Esophagus (tissue), 2 donors: Measurements from ENCODE around the gene DCC. TPM values are rescaled to one million over a fixed set of nuclear protein-coding genes. Genes with fewer than 3 reads are reported as not detected.
"Not testable (repeated sequence)": the region's sequence is repeated elsewhere in the genome, so short reads cannot be mapped to it uniquely, and the experiment has no call there.

Experiments
- H3K27ac ChIP-seq, 2 donors: one replicate each; pipeline ENCODE4 v1.5.1; 2013; ENCODE audit warnings: low read depth in 2 of 2, mild to moderate bottlenecking in 2 of 2, inconsistent platforms in 1 of 2, low read length in 1 of 2, moderate library complexity in 1 of 2
- H3K27me3 ChIP-seq, 2 donors: one replicate each; pipeline ENCODE4 v1.6.1; 2013; ENCODE audit warnings: low read length in 2 of 2, control low read depth in 1 of 2, mild to moderate bottlenecking in 1 of 2; ENCODE audit not compliant: insufficient read depth in 2 of 2, control insufficient read depth in 1 of 2
- H3K36me3 ChIP-seq, 2 donors: one replicate each; pipeline ENCODE4 v1.6.1; 2013; ENCODE audit warnings: low read length in 1 of 2; ENCODE audit not compliant: control insufficient read depth in 2 of 2, insufficient read depth in 2 of 2
- H3K4me1 ChIP-seq, 2 donors: one replicate each; pipeline ENCODE4 v1.6.1; 2013; ENCODE audit warnings: low read length in 1 of 2; ENCODE audit not compliant: control insufficient read depth in 2 of 2, insufficient read depth in 2 of 2
- H3K4me3 ChIP-seq, 2 donors: one replicate each; pipeline ENCODE4 v1.5.1; 2013; ENCODE audit warnings: low read length in 2 of 2, mild to moderate bottlenecking in 2 of 2, low read depth in 1 of 2, moderate library complexity in 1 of 2
- H3K9me3 ChIP-seq, 2 donors: one replicate each; pipeline ENCODE4 v1.6.1; 2013; ENCODE audit warnings: mild to moderate bottlenecking in 2 of 2, low read depth in 1 of 2, low read length in 1 of 2, moderate library complexity in 1 of 2; ENCODE audit not compliant: control insufficient read depth in 2 of 2, insufficient read depth in 1 of 2
- WGBS, 2 donors: extraction: QIAGEN DNeasy Blood & Tissue Kit; methylation state at CpG; one replicate each; pipeline ENCODE4 v1.1.7; 2013; 5-methylcytosine and 5-hydroxymethylcytosine counted together
- polyA plus RNA-seq, 2 donors: library from polyadenylated mRNA; stranded (reverse); fragments of 200-250 nt; gene quantifications; one replicate each; pipeline ENCODE4 v1.2.3, GENCODE V29; 2013
- donor health status: healthy with polysubstance abuse.
- donor health status: Bipolar disorder and iron deficiency.

DCC gene
- polyA plus RNA-seq, 2 donors = not detected

GRCh38 chr18:53468173-53468572 is 1128.2 kb downstream of the DCC start:
- not testable (repeated sequence) for H3K9me3 ChIP-seq, H3K36me3 ChIP-seq, H3K27ac ChIP-seq, H3K4me3 ChIP-seq, H3K27me3 ChIP-seq, H3K4me1 ChIP-seq
- 94 to 95% methylated on average over 2 of the region's 2 CpGs for WGBS, 2 donors

GRCh38 chr18:53472546-53472945 is 1132.5 kb downstream of the DCC start:
- H3K27me3 ChIP-seq = no peaks in the 10 kb centered on the region
- no peaks in the 10 kb centered on the region for H3K4me1 ChIP-seq
- H3K9me3 ChIP-seq = peaks cover 2 to 6% of the 10 kb centered on the region in 2 donors
- no peak overlapping the region for H3K4me3 ChIP-seq
- 37 to 38% methylated on average over 2 of the region's 2 CpGs for WGBS, 2 donors
- H3K36me3 ChIP-seq = no peaks in the 10 kb centered on the region
- no peak overlapping the region for H3K27ac ChIP-seq

- H3K36me3 ChIP-seq = no peaks in the 10 kb centered on the region
- H3K27ac ChIP-seq = no peak overlapping the region
- peaks cover 2 to 6% of the 10 kb centered on the region in 2 donors for H3K9me3 ChIP-seq
- no peak overlapping the region for H3K4me3 ChIP-seq
- 86 to 91% methylated on average over 3 of the region's 3 CpGs for WGBS, 2 donors
- H3K4me1 ChIP-seq = no peaks in the 10 kb centered on the region
- no peaks in the 10 kb centered on the region for H3K27me3 ChIP-seq
These were observed 1138.2 kb downstream of the DCC start for GRCh38 chr18:53478155-53478554.

GRCh38 chr18:53486296-53486695 is 1146.3 kb downstream of the DCC start:
- no peaks in the 10 kb centered on the region for H3K36me3 ChIP-seq
- 46 to 54% methylated on average over 3 of the region's 3 CpGs for WGBS, 2 donors
- H3K27me3 ChIP-seq = no peaks in the 10 kb centered on the region
- no peaks in the 10 kb centered on the region for H3K4me1 ChIP-seq
- H3K9me3 ChIP-seq = no peaks in the 10 kb centered on the region
- no peak overlapping the region for H3K27ac ChIP-seq
- no peak overlapping the region for H3K4me3 ChIP-seq

- Histone ChIP-seq H3K4me1 (no peaks in the 10 kb centered on the region), H3K27me3 (no peaks in the 10 kb centered on the region), H3K9me3 (no peaks in the 10 kb centered on the region), H3K4me3 (no peak overlapping the region), H3K36me3 (no peaks in the 10 kb centered on the region), H3K27ac (no peak overlapping the region)
- 13 to 14% methylated on average over 3 of the region's 3 CpGs for WGBS, 2 donors
These were observed 1149.3 kb downstream of the DCC start for GRCh38 chr18:53489266-53489665.

- 82 to 91% methylated on average over 2 of the region's 2 CpGs for WGBS, 2 donors
- Histone ChIP-seq H3K36me3 (no peaks in the 10 kb centered on the region), H3K4me3 (no peak overlapping the region), H3K4me1 (no peaks in the 10 kb centered on the region), H3K27ac (no peak overlapping the region), H3K27me3 (no peaks in the 10 kb centered on the region), H3K9me3 (no peaks in the 10 kb centered on the region)
These were observed 1150.0 kb downstream of the DCC start for GRCh38 chr18:53490019-53490418.

- no peak overlapping the region for H3K27ac ChIP-seq
- H3K4me3 ChIP-seq = no peak overlapping the region
- no peaks in the 10 kb centered on the region for H3K4me1 ChIP-seq
- H3K27me3 ChIP-seq = no peaks in the 10 kb centered on the region
- H3K36me3 ChIP-seq = no peaks in the 10 kb centered on the region
- WGBS, 2 donors = 58 to 76% methylated on average over 3 of the region's 3 CpGs
- peaks cover 0 to 2% of the 10 kb centered on the region in 2 donors for H3K9me3 ChIP-seq
These were observed 1156.0 kb downstream of the DCC start for GRCh38 chr18:53496028-53496427.

- Histone ChIP-seq H3K4me3 (no peak overlapping the region), H3K27me3 (no peaks in the 10 kb centered on the region), H3K4me1 (no peaks in the 10 kb centered on the region), H3K36me3 (no peaks in the 10 kb centered on the region), H3K27ac (no peak overlapping the region), H3K9me3 (peaks cover 0 to 2% of the 10 kb centered on the region in 2 donors)
- WGBS, 2 donors = 47 to 60% methylated on average over 7 of the region's 7 CpGs
These were observed 1164.0 kb downstream of the DCC start for GRCh38 chr18:53503914-53504441.

- no peaks in the 10 kb centered on the region for H3K9me3 ChIP-seq
- no peaks in the 10 kb centered on the region for H3K36me3 ChIP-seq
- no peaks in the 10 kb centered on the region for H3K4me1 ChIP-seq
- 57 to 60% methylated on average over 3 of the region's 3 CpGs for whole genome bisulfite sequencing, 2 donors
- H3K27me3 ChIP-seq = no peaks in the 10 kb centered on the region
- no peak overlapping the region for H3K27ac ChIP-seq
- no peak overlapping the region for H3K4me3 ChIP-seq
These were observed 1168.5 kb downstream of the DCC start for GRCh38 chr18:53508529-53508928.

GRCh38 chr18:53509886-53510285 is 1169.9 kb downstream of the DCC start:
- Histone ChIP-seq H3K27ac (no peak overlapping the region), H3K36me3 (no peaks in the 10 kb centered on the region), H3K9me3 (no peaks in the 10 kb centered on the region), H3K27me3 (no peaks in the 10 kb centered on the region), H3K4me1 (no peaks in the 10 kb centered on the region), H3K4me3 (no peak overlapping the region)
- WGBS, 2 donors = 72 to 73% methylated on average over 2 of the region's 2 CpGs
